ENCODE results near the gene RAB11FIP4. TPM values are rescaled to one million over a fixed set of nuclear protein-coding genes. Genes with fewer than 3 reads are reported as not detected.

The RAB11FIP4 gene
- total RNA-seq, 1 donor from 2014 or later, result 48.1 TPM

- no peak for FAIRE-seq
- DNase-seq (ENCODE audit: low spot score in 2 of 2), result no peak
These were observed 120.7 kb downstream of the RAB11FIP4 start for GRCh38 chr17:31512104-31512740.

GRCh38 chr17:31512796-31513195, 121.3 kb downstream of the RAB11FIP4 start:
- FAIRE-seq (no peak), DNase-seq (ENCODE audit: low spot score in 2 of 2) (no peak)

- no peak for FAIRE-seq
- no peak for DNase-seq (ENCODE audit: low spot score in 2 of 2)
These were observed 122.4 kb downstream of the RAB11FIP4 start for GRCh38 chr17:31513731-31514427.

- DNase-seq (ENCODE audit: low spot score in 2 of 2) (no peak), FAIRE-seq (no peak)
These were observed 123.8 kb downstream of the RAB11FIP4 start for GRCh38 chr17:31515267-31515666.

- FAIRE-seq, result no peak
- no peak for DNase-seq (ENCODE audit: low spot score in 2 of 2)
These were observed 126.0 kb downstream of the RAB11FIP4 start for GRCh38 chr17:31517524-31517923.

GRCh38 chr17:31518478-31518877, 127.0 kb downstream of the RAB11FIP4 start:
- DNase-seq (ENCODE audit: low spot score in 2 of 2), result no peak
- no peak for FAIRE-seq

DNA sequence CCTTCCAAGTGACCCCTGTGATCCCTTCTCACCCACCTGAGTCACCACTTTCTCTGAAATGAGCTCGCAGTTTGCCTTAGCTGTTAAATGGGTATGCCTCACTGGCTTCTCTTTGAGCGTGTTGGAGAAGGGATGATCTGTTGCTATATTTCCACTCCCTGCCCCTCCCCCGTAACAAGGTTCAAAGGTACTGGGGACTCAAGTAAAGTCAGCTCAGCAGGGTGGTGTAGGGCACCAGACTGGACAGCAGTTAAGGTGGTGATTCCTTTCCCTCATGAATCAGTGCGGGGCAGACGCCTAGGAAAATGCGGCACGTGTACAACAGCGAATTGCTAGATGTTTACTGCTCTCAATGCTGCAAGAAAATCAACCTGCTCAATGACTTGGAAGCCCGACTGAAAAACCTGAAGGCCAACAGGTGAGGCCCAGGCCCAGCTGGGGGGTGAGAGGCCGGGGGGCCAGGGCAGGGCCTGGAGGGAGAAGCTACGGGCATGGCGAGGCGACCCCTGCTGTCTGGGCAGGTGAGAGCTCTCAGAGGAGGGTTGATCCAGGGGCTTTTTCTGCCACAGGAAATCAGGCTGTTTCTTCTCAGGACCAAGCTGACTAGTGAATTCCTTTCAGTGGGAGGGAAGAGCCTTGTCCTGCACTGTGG, 130.3 kb downstream of the RAB11FIP4 start:
- no peak for FAIRE-seq
- no peak for DNase-seq (ENCODE audit: low spot score in 2 of 2)

DNA sequence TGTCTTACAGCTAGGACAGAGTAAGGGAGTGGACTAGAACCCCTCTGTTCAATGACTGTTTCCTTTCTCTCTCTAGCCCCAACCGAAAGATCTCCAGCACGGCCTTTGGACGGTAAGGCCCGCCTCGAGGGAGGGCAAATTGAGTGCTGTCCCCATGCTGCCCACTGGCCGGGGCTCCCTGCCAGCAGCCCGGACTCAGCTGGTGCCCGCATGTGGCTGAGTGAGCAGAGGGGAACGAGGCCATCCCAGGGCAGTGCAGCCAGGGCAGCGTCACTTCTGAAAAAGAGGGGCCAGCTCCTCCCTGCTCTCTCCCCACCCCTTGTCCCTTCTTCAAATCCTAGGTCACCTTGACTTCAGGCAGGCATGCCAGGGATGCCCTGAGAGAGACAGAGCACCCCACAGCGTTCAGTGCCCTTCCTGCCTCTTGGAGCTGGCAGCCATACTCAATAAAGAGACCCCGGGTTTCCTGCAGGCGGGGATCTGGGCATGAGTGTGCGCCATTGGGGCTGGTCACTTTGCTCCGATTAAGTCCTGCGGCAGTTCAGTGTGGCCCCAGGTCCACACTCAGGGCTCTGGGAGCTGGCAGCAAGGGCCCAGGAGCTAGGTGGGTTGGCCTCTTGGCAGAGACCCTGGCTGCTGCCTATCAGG, 130.9 kb downstream of the RAB11FIP4 start:
- DNase-seq (ENCODE audit: low spot score in 2 of 2) (peak in 1 of 2 donors; percentile 57), FAIRE-seq (no peak)

- FAIRE-seq (no peak), DNase-seq (ENCODE audit: low spot score in 2 of 2) (no peak)
These were observed 131.6 kb downstream of the RAB11FIP4 start for GRCh38 chr17:31522987-31523495.

DNA sequence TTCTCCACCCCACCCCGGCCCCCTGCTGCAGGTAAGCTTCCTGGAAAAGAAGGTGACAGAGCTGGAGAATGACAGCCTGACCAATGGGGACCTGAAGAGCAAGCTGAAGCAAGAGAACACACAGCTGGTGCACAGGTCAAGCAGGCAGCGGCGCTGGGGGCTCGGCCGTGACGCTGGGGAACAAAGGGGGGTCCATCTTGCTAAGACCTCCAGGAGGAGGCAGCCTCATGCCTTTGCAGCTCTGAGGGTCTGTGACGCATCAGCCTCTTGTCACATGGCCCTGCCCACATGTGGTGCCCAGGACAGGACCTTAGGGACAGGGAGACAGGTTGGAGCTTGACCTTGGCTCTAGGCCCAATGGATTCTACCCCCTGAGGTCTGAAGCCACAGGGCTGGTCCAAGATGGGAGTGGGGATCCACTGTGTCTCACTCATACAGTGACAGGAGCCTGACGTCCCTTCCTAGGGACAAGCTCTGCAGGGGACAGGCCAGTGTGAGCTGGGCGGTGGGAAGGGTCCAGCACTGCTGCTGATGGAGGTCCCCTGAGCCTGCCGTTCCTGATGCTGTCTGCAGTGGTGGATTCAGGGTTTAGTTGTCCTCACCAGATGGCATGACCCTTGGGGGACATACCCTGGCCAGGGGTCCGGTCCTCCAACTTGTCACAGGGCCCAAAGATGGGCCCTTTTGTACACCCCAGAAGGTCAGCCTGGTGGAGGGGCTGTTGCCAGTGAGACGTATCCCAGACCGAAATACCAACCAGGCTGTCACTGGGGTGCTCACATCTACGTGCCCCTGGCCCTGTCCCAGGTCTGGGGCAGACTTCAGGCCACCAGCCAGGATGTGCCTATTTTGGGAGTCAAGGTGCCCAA, 132.6 kb downstream of the RAB11FIP4 start:
- DNase-seq (ENCODE audit: low spot score in 2 of 2), result no peak
- FAIRE-seq, result no peak

GRCh38 chr17:31524926-31525800, 133.7 kb downstream of the RAB11FIP4 start:
- no peak for FAIRE-seq

GRCh38 chr17:31525801-31526549, 134.5 kb downstream of the RAB11FIP4 start:
- FAIRE-seq (no peak), DNase-seq (ENCODE audit: low spot score in 2 of 2) (no peak)

More at GRCh38 chr17:31524926-31525800, 133.7 kb downstream of the RAB11FIP4 start:
- DNase-seq (ENCODE audit: low spot score in 2 of 2), result peak; percentile 72 to 84

- FAIRE-seq, result no peak
These were observed 136.1 kb downstream of the RAB11FIP4 start for GRCh38 chr17:31527606-31528005.

DNA sequence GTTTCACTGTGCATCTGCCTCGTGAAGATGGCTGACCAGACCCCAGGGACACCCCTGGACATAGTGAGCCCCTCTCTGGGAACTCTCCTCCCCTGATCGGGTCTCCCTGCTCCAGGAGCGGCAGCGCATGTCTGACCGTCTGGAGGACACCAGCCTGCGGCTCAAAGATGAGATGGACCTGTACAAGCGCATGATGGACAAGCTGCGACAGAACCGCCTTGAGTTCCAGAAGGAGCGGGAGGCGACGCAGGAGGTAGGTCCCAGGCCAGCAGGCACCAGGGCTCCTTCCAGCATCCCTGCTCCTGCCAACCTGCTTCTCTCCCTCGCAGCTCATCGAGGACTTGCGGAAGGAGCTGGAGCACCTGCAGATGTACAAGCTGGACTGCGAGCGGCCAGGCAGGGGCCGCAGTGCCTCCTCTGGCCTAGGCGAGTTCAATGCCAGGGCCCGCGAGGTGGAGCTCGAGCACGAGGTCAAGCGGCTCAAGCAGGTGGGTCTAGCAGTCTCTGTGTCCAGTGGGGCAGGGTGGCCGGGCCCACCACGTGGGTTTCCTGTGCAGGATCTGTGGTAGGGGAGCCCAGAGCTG, 136.9 kb downstream of the RAB11FIP4 start:
- no peak for FAIRE-seq
- DNase-seq (ENCODE audit: low spot score in 2 of 2), result no peak

More at GRCh38 chr17:31527606-31528005, 136.1 kb downstream of the RAB11FIP4 start:
- no peak for DNase-seq (ENCODE audit: low spot score in 2 of 2)

- DNase-seq (ENCODE audit: low spot score in 2 of 2) (no peak), FAIRE-seq (no peak)
These were observed 138.4 kb downstream of the RAB11FIP4 start for GRCh38 chr17:31529841-31530251.

- FAIRE-seq (no peak), DNase-seq (ENCODE audit: low spot score in 2 of 2) (no peak)
These were observed 139.0 kb downstream of the RAB11FIP4 start for GRCh38 chr17:31530391-31530985.

GRCh38 chr17:31531336-31531980, 140.0 kb downstream of the RAB11FIP4 start:
- FAIRE-seq (no peak), DNase-seq (ENCODE audit: low spot score in 2 of 2) (no peak)
